GM18870 (cell line): Measurements from ENCODE around the gene CDX1.

ENCODE experiments used
- ATAC-seq: cut with Tn5 transposase; IDR thresholded peaks from one replicate; pipeline ENCODE4 v1.9.1; 2021; ENCODE audit warnings: moderate library complexity; ENCODE audit not compliant: unreplicated experiment

CDX1 gene

DNA sequence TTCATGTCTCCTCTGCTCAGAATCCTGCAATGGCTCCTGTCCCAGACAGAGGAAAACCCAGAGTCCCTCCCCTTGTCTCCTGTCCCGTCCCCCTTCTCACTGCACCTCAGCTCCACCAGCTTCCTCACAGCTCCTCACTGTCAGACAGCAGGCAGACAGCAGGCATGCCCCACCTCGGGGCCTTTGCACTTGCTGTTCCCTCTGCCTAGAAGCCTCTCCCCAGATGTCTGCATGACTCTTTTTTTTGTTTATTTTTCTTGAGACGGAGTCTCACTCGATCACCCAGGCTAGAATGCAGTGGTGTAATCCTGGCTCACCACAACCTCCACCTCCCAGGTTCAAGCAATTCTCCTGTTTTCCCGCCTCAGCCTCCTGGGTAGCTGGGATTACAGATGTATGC is 14.4 kb downstream of the CDX1 start:
- no peak for ATAC-seq

DNA sequence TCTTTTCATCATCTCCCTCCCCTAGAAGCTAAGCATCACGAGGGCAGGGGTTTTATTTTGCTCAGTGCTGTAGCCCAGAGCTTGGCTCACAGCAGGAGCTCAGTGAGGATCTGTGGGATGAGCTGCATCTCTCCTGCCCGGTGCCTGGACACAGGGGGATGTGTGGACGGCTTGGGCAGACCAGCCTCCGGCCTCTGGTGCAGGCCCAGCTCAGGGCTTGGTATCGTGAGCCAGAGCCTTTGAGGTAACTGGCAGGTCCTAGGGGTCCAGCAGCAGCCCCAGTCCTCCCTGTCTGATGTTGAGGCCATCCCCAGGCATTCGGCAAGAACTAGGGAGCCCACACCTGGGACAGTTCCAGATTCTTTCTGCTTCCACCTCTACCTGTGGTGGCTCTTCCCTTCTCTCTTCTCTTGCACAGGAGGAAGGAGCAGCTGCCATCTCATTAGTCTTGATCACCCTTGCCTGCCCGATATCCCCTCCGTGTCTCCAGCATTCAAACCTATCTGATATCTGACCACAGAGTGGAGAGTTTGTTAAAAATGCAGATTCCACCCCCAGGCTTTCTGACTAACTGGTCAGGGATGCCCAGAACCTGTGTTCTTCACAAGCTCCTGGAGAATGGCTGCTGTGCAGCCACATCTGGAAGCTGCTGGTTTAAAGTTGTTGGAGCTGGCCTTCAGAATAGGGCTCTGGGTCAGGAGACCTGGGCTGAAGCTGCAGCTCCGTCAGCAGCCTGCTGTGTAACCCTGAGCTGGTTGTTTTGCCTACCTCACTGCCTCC is 15.4 kb downstream of the CDX1 start:
- ATAC-seq: no peak

DNA sequence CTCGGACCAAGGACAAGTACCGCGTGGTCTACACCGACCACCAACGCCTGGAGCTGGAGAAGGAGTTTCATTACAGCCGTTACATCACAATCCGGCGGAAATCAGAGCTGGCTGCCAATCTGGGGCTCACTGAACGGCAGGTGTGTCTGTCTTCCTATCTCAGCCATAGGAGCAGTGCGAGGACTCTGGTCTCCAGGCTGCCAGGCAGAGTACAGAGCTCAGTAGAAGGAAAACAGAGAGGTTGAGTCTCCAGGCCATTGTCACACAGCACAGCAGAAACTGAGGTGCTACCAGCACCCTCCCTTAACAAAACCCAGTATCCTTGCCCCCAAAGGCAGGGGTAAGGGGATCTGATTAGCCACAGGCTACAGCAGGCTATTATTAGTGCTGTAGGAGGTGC is 16.2 kb downstream of the CDX1 start:
- ATAC-seq: no peak

DNA sequence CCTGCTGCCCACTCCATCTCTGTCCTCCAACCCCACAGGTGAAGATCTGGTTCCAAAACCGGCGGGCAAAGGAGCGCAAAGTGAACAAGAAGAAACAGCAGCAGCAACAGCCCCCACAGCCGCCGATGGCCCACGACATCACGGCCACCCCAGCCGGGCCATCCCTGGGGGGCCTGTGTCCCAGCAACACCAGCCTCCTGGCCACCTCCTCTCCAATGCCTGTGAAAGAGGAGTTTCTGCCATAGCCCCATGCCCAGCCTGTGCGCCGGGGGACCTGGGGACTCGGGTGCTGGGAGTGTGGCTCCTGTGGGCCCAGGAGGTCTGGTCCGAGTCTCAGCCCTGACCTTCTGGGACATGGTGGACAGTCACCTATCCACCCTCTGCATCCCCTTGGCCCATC is 16.9 kb downstream of the CDX1 start:
- ATAC-seq: no peak

DNA sequence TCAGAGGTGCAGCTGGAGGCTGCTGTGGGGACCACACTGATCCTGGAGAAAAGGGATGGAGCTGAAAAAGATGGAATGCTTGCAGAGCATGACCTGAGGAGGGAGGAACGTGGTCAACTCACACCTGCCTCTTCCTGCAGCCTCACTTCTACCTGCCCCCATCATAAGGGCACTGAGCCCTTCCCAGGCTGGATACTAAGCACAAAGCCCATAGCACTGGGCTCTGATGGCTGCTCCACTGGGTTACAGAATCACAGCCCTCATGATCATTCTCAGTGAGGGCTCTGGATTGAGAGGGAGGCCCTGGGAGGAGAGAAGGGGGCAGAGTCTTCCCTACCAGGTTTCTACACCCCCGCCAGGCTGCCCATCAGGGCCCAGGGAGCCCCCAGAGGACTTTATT is 17.4 kb downstream of the CDX1 start:
- no peak for ATAC-seq

DNA sequence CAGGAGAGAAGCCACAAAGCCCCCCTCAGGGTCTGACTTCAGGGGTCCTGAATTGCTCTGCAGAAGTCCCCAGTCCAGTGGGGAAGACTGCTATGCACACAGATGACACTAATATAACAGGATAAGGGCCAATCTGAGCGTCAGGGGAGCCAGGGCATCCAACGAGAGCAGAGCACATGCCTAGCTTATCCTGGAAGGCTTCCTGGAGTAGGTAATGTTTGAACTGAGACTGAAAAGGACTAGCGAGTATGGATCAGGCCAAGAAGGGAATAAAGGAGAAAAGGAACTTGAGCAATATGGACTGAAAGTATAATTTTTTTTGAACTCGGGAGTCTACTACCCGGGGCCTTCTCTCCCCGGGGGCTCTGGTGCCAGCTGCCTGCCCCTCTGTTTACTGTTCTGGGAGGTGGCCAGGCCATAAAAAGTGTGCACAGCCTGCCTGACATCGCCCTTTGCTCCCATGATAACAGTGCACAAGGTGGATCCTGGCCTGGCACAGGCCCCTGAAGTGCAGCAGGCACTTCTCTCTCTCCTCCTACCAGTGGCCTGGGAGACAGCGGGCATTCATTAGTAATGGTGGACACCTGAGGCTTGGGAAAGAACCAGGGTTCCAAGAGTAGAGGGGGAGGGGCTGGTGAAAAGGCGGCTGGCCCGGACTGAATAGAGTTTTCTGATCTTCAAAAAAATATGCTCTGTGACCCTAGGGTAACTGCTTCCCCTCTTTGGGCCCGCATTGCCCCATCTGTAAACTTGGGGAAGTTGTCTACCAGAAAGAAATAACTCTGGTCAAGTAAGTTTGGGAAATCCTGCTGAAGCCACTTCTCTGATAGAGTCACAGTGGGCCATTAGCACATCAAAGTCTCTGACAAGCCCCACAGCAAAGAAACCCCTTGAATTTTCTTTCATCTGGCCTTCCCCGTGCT is 18.7 kb downstream of the CDX1 start:
- no peak for ATAC-seq

DNA sequence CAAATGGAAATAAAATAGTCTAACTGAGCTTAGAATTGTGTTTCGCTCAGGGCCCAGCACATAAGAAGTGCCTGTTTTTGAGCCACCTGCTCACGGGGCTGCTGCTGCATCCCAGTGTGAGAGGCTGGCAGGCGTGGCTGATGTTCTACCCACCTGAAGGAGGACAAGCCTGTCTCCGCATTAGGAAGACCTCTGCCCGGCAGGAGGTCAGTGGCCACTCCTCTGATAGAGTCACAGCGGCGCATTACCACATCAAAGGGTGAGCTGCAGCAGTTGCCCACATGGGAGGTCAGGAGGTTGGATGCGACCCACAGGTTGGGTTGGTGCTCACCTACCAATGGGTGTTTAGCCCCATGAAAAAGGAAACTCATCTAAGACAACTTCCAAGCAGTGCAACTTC is 19.6 kb downstream of the CDX1 start:
- ATAC-seq: no peak

DNA sequence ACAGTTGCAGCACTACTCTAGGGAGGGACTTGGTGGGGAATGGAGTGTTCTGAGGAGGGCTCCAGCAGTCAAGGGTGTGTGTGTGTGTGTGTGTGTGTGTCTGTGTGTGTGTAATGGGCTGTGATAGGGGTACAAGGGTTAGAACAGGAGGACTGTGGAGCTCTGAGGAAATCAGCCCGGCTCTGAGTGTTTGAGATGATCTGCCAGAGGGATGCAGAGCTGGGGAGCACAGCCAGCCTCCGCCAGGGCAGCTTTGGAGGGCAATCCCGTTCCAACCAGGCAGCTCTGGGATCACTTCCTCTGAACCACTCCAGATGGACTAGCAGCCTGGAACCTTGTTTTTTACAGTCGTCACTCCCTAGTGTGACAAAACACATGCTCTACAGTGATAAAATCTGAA is 20.3 kb downstream of the CDX1 start:
- ATAC-seq: no peak

DNA sequence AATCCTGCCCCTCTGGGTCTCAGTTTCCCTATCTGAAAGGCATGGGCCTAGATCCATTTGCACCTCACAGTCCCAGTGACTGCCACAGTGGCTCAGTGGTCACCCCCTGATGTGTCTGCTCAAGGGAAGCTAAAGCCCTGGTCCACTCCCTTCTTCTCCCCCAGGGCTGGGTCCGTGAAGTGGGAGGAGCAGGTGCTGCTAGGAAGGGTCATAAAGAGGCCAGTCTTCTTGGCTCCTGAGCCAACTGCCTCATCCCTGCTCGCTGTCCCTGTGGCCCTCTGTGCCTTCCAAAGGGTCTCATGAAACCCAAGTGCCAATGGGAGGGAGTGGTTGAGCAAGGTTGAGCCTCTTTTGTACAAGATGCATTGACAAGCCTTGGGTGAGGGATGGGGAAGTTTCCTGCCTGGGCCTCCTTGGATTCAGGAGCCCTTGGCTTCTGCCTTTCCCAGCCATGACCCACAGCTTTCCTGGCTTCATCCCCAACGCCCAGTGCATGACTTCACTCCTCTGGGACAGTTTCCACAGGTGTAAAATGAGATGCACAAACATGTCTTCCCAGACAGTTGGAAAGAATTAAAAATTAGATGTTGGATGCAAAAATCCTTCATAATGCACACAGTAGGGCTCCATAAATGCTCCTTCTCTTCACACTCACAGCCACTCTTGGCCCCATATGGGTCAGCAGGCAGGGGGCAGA is 21.7 kb downstream of the CDX1 start:
- ATAC-seq: no peak

DNA sequence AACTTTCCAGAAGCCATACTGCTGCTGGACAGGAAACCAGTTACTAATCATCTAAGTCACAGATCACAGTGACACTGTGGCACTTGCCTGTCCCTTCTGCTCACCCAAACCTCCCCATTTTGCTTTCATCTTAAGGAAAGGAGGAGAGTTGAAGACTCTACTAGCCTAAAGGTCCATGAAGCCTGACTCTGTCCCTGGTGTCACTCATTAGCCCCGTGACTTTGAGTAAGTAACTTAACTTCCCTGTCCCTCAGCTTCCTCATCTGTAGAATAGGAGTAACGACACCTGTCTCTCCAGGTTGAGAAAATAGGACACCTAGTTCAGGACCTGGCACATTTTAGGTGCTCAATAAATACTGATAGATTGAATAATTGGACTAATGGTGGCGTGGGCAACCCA is 22.7 kb downstream of the CDX1 start:
- no peak for ATAC-seq

DNA sequence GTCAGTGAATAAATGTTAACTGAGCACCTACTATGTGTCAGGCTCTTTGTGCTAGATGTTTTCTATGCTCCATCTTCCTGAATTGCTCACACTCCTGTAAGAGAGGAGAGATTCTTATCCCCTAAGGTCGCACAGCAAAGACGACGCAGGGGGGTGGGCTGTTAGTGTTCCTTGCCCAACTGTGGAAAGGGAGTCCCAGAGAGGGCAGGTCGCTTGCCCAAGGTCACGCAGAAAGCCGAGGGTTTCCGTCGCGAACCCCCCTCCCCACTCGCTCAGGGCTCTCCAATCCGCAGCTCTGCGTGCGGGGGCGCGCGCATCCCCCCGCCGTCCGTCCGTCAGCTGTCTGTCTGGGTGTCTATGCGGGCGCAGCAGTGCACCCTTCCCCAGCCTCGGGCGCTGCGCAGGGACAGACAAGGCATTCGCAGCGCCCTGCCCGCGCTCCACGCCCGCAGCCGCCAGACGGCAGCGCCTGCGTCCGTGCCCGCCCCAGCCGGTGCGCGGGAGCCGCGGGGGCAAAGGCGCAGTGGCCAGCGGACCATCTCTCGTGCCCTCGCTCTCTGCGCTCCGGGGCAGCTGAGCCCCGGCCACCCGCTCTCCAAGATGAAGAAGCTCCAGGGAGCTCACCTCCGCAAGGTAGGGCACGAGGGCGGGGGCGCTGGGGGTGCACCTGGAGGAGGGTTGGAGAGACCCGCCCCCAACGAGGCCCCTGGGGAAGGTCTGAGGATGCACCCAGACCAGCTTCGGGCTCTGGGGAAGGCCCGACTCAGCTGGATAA is 23.3 kb downstream of the CDX1 start, which contains the start of gene SLC6A7:
TSS of gene SLC6A7 (plus strand) at position 335 of the 775 bp plus-strand sequence. CDS start at position 601, 266 bp downstream.
- no peak for ATAC-seq

DNA sequence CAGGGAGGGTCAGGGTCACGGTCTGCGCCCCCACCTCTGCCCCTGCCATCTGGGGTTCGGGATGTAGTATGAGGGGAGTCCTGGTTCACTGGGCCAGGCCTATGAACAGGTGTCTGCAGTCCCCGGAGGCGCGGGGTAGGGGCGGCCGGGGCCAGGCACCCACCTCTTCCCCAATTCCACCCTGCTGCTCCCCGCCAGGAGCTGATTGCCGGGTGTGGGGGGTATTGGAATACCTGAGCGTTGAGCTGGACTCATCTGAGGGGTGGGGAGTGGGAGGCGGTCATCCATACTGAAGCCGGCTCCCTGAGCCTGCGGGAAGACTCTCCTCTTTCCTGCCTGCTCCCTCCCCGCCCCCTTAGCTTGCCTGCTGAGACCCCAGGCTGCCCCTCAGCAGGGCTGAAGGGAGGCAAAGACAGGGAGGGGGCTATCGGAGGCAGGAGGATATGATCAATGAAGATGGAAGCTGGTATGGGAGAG is 24.0 kb downstream of the CDX1 start:
- ATAC-seq: no peak

DNA sequence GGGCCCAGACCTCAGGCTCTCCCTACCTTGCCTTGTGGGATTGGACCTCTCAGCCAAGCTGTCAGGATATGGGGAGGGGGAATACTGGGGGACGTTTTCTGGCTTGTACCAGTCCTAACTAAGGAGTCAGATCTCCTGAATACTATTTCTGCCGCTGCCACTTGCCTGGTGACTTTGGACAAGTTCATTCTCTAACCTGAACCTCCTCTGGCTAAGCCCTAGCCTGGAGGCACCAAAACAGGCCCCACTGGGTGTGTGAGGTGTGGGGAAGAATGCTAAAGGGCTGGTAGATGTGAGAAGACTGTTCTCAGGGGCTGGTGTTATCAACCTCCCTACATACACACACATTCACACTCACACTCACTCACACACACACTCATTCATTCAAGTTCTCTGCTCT is 24.4 kb downstream of the CDX1 start:
- no peak for ATAC-seq

DNA sequence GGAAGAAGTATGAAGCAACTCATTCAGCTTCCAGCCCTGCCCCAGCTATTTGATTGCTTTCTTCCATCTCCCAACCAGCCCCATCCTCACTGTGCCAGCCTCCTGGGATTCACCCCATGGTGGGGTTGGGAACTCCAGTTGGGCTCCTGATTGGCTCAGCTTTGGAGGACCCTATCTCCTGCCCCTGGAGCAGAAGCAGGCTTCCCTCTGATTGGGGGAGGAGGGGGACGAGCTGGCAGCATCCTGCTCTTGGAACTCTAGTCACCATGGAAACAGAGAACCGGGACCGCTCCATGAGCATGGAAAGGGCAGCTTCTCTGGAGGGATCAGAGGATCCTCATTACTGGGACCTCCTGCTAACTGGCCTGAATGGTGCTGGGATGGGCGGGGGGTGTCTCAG is 25.9 kb downstream of the CDX1 start:
- ATAC-seq: no peak

DNA sequence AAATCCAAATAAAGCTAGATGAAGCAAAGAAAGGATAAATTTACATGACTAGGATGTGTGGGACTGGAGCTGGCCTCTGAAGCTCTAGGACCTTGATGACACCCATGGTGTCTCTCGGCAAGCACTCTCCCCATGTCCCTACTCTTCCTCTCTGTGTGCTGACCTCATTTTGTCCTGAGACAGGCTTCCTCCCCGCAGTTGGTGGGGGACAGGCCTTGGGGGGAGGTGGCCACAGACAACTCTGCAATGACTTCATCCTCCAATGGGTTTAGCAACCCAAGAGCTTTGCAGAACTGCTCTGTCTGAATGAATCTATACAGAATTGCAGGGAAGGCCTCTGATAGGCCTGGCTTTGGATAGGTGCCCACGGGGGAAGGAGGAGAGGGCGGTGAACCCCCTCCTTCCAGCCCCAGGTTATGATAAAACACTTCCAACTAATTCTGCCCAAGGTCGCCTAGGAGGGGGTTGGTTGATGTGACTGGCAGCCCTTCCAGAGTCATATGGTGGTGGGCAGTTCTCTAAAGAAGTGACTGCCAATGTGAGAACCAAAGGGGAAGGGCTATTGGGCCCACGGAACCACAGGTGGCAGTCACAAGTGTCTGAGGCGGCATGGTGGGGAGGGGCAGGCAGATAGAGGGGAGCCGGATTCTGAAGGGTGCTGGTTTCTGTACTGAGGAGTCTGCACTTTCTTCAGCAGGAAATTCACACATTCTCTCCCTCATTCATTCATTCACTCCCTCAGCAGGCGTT is 29.3 kb downstream of the CDX1 start:
- ATAC-seq: no peak

DNA sequence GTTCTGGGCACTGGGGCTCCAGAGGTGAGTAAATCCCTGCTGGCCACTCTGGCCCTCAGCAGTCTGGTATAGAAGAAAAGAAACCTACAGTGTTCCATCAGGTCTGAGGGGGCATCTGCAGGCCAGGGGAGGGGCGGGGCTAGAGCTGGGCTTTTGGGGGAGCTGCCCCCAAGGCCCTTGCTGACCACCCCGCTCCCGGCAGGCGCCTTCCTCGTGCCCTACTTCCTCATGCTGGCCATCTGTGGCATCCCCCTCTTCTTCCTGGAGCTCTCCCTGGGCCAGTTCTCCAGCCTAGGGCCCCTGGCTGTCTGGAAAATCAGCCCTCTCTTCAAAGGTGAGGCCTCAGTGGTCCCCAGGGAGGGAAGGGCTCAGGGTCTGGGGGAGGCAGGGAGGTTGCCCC is 29.9 kb downstream of the CDX1 start:
- no peak for ATAC-seq

DNA sequence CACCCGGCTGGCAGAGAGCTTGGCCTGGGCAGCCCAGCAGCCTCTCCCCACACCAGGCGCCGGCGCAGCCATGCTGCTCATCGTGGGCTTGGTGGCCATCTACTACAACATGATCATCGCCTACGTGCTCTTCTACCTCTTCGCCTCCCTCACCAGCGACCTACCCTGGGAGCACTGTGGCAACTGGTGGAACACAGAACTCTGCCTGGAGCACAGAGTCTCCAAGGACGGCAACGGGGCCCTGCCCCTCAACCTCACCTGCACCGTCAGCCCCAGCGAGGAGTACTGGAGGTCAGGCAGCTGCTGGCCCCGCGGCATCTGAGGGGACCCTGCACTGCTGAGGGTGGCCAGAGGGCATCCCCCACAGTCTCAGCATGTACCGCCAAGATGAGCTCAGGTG is 30.4 kb downstream of the CDX1 start:
- ATAC-seq: no peak

DNA sequence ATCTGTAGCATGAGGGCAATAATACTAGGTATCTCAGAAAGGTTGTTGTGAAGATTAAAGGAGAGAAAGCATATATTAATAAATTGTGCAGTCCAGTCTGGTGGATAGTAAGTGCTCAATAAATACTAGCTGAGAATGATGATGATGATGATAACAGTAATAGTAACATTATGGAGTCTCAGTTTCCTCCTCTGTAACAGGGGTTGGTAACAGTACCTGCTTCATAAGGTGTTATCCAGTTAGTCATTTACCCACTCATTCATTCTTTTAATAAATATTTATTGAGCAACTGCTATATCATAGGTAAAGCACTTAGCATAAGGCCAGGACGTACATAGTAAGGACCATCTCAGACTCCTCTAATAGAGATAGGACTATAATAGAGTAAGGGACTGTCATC is 30.9 kb downstream of the CDX1 start:
- no peak for ATAC-seq

DNA sequence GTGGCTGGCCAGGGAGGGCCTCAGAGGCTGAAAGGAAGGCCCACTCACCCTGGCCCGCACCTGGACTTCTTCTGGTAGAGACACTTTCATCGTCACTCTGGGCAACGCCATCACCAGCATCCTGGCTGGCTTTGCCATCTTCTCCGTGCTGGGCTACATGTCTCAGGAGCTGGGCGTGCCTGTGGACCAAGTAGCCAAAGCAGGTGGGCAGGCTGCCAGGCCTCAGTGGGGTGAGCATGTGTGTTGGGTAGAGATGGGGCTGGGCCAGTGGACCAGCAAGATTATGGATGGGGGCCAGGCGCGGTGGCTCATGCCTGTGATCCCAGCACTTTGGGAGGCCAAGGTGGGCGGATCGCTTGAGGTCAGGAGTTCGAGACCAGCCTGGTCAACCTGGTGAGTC is 35.9 kb downstream of the CDX1 start:
- no peak for ATAC-seq
